ENCODE measurements around the gene CBX8. TPM values are rescaled to one million over a fixed set of nuclear protein-coding genes. Genes with fewer than 3 reads are reported as not detected.

CBX8 gene
- total and polyA plus RNA-seq, 2 of the 13 experiments (the other 11 are each of a cell fraction or from before 2014, with no cell fraction given): 0.34 to 12.6 TPM

GRCh38 chr17:79838522-79839274 lies 41.8 kb upstream of the CBX8 start (continued):
- no peak for TF ChIP-seq FOXP1 (IDR thresholded peaks at IDR 0.05)
- TF ChIP-seq FOXP1 (CRISPR knock-in tag; IDR thresholded peaks at IDR 0.05): no peak
- no peak for TF ChIP-seq ZNF33B (CRISPR knock-in tag; IDR thresholded peaks at IDR 0.05)
- no peak for TF ChIP-seq NBN (conservative IDR thresholded peaks at IDR 0.05)
- no peak for TF ChIP-seq RELA (CRISPR knock-in tag; IDR thresholded peaks at IDR 0.05)
- TF ChIP-seq POGZ (CRISPR knock-in tag; IDR thresholded peaks at IDR 0.05): no peak
- TF ChIP-seq ZNF644 (CRISPR knock-in tag; IDR thresholded peaks at IDR 0.05; ENCODE audit: low read depth): no peak
- TF ChIP-seq ZNF678 (CRISPR knock-in tag; IDR thresholded peaks at IDR 0.05): no peak
- TF ChIP-seq ZNF430 (CRISPR knock-in tag; IDR thresholded peaks at IDR 0.05): no peak
- TF ChIP-seq, protein P1, sequence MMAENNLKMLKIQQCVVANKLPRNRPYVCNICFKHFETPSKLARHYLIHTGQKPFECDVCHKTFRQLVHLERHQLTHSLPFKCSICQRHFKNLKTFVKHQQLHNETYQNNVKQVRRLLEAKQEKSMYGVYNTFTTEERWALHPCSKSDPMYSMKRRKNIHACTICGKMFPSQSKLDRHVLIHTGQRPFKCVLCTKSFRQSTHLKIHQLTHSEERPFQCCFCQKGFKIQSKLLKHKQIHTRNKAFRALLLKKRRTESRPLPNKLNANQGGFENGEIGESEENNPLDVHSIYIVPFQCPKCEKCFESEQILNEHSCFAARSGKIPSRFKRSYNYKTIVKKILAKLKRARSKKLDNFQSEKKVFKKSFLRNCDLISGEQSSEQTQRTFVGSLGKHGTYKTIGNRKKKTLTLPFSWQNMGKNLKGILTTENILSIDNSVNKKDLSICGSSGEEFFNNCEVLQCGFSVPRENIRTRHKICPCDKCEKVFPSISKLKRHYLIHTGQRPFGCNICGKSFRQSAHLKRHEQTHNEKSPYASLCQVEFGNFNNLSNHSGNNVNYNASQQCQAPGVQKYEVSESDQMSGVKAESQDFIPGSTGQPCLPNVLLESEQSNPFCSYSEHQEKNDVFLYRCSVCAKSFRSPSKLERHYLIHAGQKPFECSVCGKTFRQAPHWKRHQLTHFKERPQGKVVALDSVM (CRISPR knock-in tag; IDR thresholded peaks at IDR 0.05): peak; percentile 41; the same call in 1 of the 2 replicates
- no peak for TF ChIP-seq REXO4 (CRISPR knock-in tag; IDR thresholded peaks at IDR 0.05; ENCODE audit: borderline replicate concordance)
- no peak for TF ChIP-seq HMGA1 (CRISPR knock-in tag; conservative IDR thresholded peaks at IDR 0.05)
- TF ChIP-seq, protein P2, sequence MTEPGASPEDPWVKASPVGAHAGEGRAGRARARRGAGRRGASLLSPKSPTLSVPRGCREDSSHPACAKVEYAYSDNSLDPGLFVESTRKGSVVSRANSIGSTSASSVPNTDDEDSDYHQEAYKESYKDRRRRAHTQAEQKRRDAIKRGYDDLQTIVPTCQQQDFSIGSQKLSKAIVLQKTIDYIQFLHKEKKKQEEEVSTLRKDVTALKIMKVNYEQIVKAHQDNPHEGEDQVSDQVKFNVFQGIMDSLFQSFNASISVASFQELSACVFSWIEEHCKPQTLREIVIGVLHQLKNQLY (CRISPR knock-in tag; IDR thresholded peaks at IDR 0.05): no peak
- TF ChIP-seq PLSCR1 (CRISPR knock-in tag; IDR thresholded peaks at IDR 0.05; ENCODE audit: borderline replicate concordance): no peak
- TF ChIP-seq SRF (IDR thresholded peaks at IDR 0.05; ENCODE audit: low read depth, low read length): no peak
- no peak for TF ChIP-seq ZKSCAN5 (CRISPR knock-in tag; IDR thresholded peaks at IDR 0.05)
- TF ChIP-seq KLF11 (CRISPR knock-in tag; IDR thresholded peaks at IDR 0.05): no peak
- TF ChIP-seq AGO2 (optimal IDR thresholded peaks at IDR 0.05; ENCODE audit: low read depth, low read length): peak; percentile 83
- no peak for TF ChIP-seq CSRNP2 (CRISPR knock-in tag; conservative IDR thresholded peaks at IDR 0.05; ENCODE audit: low read depth)
- no peak for TF ChIP-seq RARA (CRISPR knock-in tag; IDR thresholded peaks at IDR 0.05)
- peak; percentile 2; the same call in 1 of the 2 replicates for TF ChIP-seq ARNT2 (CRISPR knock-in tag; IDR thresholded peaks at IDR 0.05; ENCODE audit: low read depth)
- 0 out of 2 replicates have a peak, but pooled peaks have one; percentile 22 for TF ChIP-seq ZC3H4 (CRISPR knock-in tag; IDR thresholded peaks at IDR 0.05; ENCODE audit: borderline replicate concordance)
- TF ChIP-seq ZNF792 (CRISPR knock-in tag; IDR thresholded peaks at IDR 0.05): 0 out of 2 replicates have a peak, but pooled peaks have one; percentile 4
- no peak for TF ChIP-seq ZNF18 (CRISPR knock-in tag; IDR thresholded peaks at IDR 0.05; ENCODE audit: insufficient replicate concordance)
- no peak for TF ChIP-seq HNRNPUL1 (IDR thresholded peaks at IDR 0.05; ENCODE audit: low read depth, low read length)
- TF ChIP-seq KMT2A (CRISPR knock-in tag; IDR thresholded peaks at IDR 0.05): no peak
- TF ChIP-seq NFATC3 (CRISPR knock-in tag; IDR thresholded peaks at IDR 0.05): no peak

All from HepG2 (cell line).